WTC11 (cell line): Measurements from ENCODE around the gene RTL5. TPM values are rescaled to one million over a fixed set of nuclear protein-coding genes. Genes with fewer than 3 reads are reported as not detected.

Source experiments
- ATAC-seq: fragments of 200-7000 bp; cut with Tn5 transposase; 2 replicates; pipeline ENCODE4 v1.10.0; 2021; ENCODE audit warnings: mild to moderate bottlenecking, moderate library complexity
- CTCF ChIA-PET: fragments of 300-600 bp; sonication (Branson Sonifier 250); formaldehyde crosslinking; loops from one replicate; lab custom pipeline; 2021; ENCODE audit warnings: antibody characterized with exemption; lab: Charles Lee
- POLR2A ChIA-PET: fragments of 350-600 bp; sonication (Branson Sonifier 250); formaldehyde crosslinking; loops from one replicate; lab custom pipeline; 2021; ENCODE audit warnings: antibody characterized with exemption; lab: Charles Lee
- DNase-seq: peaks from one replicate; pipeline ENCODE4 v3.0.0; 2021; ENCODE audit warnings: low spot score
- H3K27ac Mint-ChIP-seq: 2 replicates; pipeline ENCODE4 v1.8.0; 2021; ENCODE audit warnings: mixed read lengths
- H3K27me3 Mint-ChIP-seq: 2 replicates; pipeline ENCODE4 v1.8.0; 2021; ENCODE audit warnings: low read depth, mild to moderate bottlenecking, moderate library complexity, mixed read lengths
- H3K36me3 Mint-ChIP-seq: 2 replicates; pipeline ENCODE4 v1.8.0; 2021; ENCODE audit warnings: mixed read lengths
- H3K4me1 Mint-ChIP-seq: 2 replicates; pipeline ENCODE4 v1.8.0; 2022; ENCODE audit warnings: mixed read lengths
- H3K4me3 Mint-ChIP-seq: 2 replicates; pipeline ENCODE4 v1.8.0; 2021; ENCODE audit warnings: mild to moderate bottlenecking, moderate library complexity, mixed read lengths
- H3K9me3 Mint-ChIP-seq: 2 replicates; pipeline ENCODE4 v1.8.0; 2021; ENCODE audit warnings: mixed read lengths
- AR ChIP-seq: fragments of 250-450 bp; sonication (Bioruptor Pico); IDR thresholded peaks from 2 replicates; pipeline ENCODE4 v1.9.0; 2021; ENCODE audit warnings: mild to moderate bottlenecking
- ARID4B ChIP-seq: sonication (generic); formaldehyde crosslinking; IDR thresholded peaks from 2 replicates; pipeline ENCODE4 v1.8.0; 2023; ENCODE audit warnings: missing genetic modification reagents, mild to moderate bottlenecking, borderline replicate concordance
- ATF1 ChIP-seq: sonication (generic); formaldehyde crosslinking; IDR thresholded peaks from 2 replicates; pipeline ENCODE4 v1.8.1; 2023; ENCODE audit warnings: mild to moderate bottlenecking, moderate library complexity, missing genetic modification reagents
- CBFB ChIP-seq: sonication (generic); formaldehyde crosslinking; IDR thresholded peaks from 2 replicates; pipeline ENCODE4 v1.8.1; 2022; ENCODE audit warnings: mild to moderate bottlenecking, low read depth, missing genetic modification reagents
- ESRRA ChIP-seq: sonication (generic); formaldehyde crosslinking; IDR thresholded peaks from 2 replicates; pipeline ENCODE4 v1.8.1; 2022; ENCODE audit warnings: mild to moderate bottlenecking, missing genetic modification reagents, borderline replicate concordance
- JUN ChIP-seq: sonication (generic); formaldehyde crosslinking; IDR thresholded peaks from 2 replicates; pipeline ENCODE4 v1.8.0; 2023; ENCODE audit warnings: mild to moderate bottlenecking, missing genetic modification reagents
- NFE2L1 ChIP-seq: sonication (generic); formaldehyde crosslinking; IDR thresholded peaks from 2 replicates; pipeline ENCODE4 v1.8.1; 2023; ENCODE audit warnings: missing genetic modification reagents
- RORB ChIP-seq: fragments of 250-450 bp; sonication (Bioruptor Pico); IDR thresholded peaks from 2 replicates; pipeline ENCODE4 v1.9.0; 2021; ENCODE audit warnings: mild to moderate bottlenecking
- SMAD3 ChIP-seq: sonication (generic); formaldehyde crosslinking; IDR thresholded peaks from 2 replicates; pipeline ENCODE4 v1.8.0; 2022; ENCODE audit warnings: missing genetic modification reagents, mild to moderate bottlenecking, borderline replicate concordance
- SOX15 ChIP-seq: fragments of 250-450 bp; sonication (Bioruptor Pico); IDR thresholded peaks from 2 replicates; pipeline ENCODE4 v1.9.0; 2021; ENCODE audit warnings: mild to moderate bottlenecking
- ZBTB43 ChIP-seq: sonication (generic); formaldehyde crosslinking; IDR thresholded peaks from 2 replicates; pipeline ENCODE4 v1.8.1; 2023; ENCODE audit warnings: mild to moderate bottlenecking, missing genetic modification reagents
- ZNF263 ChIP-seq: sonication (generic); formaldehyde crosslinking; IDR thresholded peaks from 2 replicates; pipeline ENCODE4 v1.8.1; 2022; ENCODE audit warnings: low read depth, mild to moderate bottlenecking, moderate library complexity, missing genetic modification reagents
- ZNF317 ChIP-seq: sonication (generic); formaldehyde crosslinking; IDR thresholded peaks from 2 replicates; pipeline ENCODE4 v1.8.1; 2023; ENCODE audit warnings: low read depth, mild to moderate bottlenecking, moderate library complexity, missing genetic modification reagents, borderline replicate concordance
- ZNF416 ChIP-seq: fragments of 250-450 bp; sonication (Bioruptor Pico); IDR thresholded peaks from 2 replicates; pipeline ENCODE4 v1.9.0; 2021; ENCODE audit warnings: mild to moderate bottlenecking, inconsistent platforms
- ZNF532 ChIP-seq: fragments of 250-450 bp; sonication (Bioruptor Pico); IDR thresholded peaks from 2 replicates; pipeline ENCODE4 v1.9.0; 2021; ENCODE audit warnings: mild to moderate bottlenecking, borderline replicate concordance
- total RNA-seq: library from RNA; stranded (reverse); gene quantifications from 3 replicates; pipeline ENCODE4 v1.2.3, GENCODE V29; 2021

The RTL5 gene
- total RNA-seq, 1 experiment from 2014 or later: 1.3 TPM

- Mint-ChIP-seq H3K9me3 (no peaks in the 10 kb centered on the region), H3K4me3 (no peak overlapping the region), H3K27ac (no peak overlapping the region), H3K27me3 (no peaks in the 10 kb centered on the region), H3K36me3 (peaks cover 13% of the 10 kb centered on the region; the same call in 1 of the 2 replicates), H3K4me1 (no peaks in the 10 kb centered on the region)
- ChIA-PET CTCF (no interaction called here), POLR2A (interaction anchor here (0.6 kb wide), 1 partner anchor 91 kb away, joined by 4 read pairs; no protein-coding TSS in a partner anchor)
- DNase-seq: no peak
- TF ChIP-seq NFE2L1: no peak
- TF ChIP-seq ATF1: no peak
- TF ChIP-seq JUN: no peak
- no peak for TF ChIP-seq ZNF317 (CRISPR knock-in tag)
- no peak for TF ChIP-seq ZBTB43 (CRISPR knock-in tag)
- no peak for TF ChIP-seq ZNF416 (CRISPR knock-in tag)
- no peak for TF ChIP-seq ZNF532 (CRISPR knock-in tag)
- TF ChIP-seq ARID4B (CRISPR knock-in tag): no peak
- no peak for TF ChIP-seq ZNF263 (CRISPR knock-in tag)
- no peak for TF ChIP-seq ESRRA (CRISPR knock-in tag)
- no peak for TF ChIP-seq CBFB (CRISPR knock-in tag)
- TF ChIP-seq RORB (CRISPR knock-in tag): no peak
- TF ChIP-seq SOX15: no peak
- TF ChIP-seq SMAD3 (CRISPR knock-in tag): no peak
- TF ChIP-seq AR: no peak
- ATAC-seq: no peak
Observed at GRCh38 chrX:72141372-72142004, 9.8 kb upstream of the RTL5 start.
